NCI-H2081 (cell line): ENCODE results near the gene VPS33B.
A peak's percentile ranks its signal among the peaks of the same experiment; 100 is the strongest.

Experiments
- DNase-seq, 2 experiments: peaks; one replicate each; lab custom pipeline; 2025; lab: John Stamatoyannopoulos, UW

VPS33B gene

GRCh38 chr15:90979582-90979981 is 42.8 kb downstream of the VPS33B start:
- no peak for DNase-seq

DNA sequence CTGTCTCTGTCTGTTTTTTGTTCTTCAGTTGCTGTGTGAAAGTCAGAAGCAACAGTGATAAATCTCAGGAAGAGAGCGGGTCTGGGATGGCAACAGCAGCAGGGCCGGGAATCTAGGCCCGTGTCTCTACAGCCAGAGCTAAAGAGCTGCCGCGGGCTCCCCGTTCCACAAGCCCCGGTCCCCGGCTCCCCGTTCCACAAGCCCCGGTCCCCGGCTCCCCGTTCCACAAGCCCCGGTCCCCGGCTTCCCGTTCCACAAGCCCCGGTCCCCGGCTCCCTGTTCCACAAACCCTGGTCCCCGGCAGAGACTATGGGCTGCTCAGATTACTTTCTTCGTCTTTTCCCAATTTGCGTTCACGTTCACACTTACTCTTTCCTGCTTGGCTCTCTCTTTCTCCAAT is 48.2 kb downstream of the VPS33B start:
- no peak for DNase-seq

DNA sequence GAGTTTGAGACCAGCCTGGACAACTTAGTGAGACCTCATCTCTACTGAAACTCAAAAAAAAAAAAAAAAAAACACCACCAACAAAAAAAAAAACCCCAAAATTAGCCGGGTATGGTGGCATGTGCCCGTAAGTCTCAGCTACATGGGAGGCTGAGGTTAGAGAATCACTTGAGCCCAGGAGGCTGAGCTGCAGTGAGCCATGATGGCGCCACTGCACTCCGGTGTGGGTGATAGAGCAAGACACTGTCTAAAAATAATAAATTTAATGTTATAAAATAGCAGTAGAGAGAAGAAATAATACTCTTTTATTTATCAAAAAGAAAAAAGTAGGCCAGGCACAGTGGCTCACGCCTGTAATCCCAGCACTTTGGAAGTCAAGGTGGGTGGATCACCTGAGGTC is 50.3 kb downstream of the VPS33B start:
- no peak for DNase-seq

DNA sequence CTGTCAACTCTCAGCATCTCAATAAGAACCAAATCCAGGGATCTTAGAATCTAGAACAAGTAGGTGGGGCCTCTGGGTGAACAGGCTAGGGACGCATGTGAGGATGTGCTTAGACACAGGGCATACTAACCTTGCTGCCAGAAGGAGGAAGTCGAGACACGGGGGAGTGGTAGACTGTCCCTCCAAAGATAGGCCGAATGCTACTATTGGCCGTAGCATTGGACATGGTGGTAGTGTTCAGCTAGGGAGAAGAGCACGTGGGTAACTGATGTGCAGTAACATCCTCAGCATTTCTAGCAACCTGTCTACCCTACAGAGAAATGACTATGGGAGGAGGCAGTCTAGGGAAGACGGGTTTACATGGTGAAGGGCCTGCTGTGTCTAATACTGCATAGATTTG is 52.1 kb downstream of the VPS33B start:
- no peak for DNase-seq

DNA sequence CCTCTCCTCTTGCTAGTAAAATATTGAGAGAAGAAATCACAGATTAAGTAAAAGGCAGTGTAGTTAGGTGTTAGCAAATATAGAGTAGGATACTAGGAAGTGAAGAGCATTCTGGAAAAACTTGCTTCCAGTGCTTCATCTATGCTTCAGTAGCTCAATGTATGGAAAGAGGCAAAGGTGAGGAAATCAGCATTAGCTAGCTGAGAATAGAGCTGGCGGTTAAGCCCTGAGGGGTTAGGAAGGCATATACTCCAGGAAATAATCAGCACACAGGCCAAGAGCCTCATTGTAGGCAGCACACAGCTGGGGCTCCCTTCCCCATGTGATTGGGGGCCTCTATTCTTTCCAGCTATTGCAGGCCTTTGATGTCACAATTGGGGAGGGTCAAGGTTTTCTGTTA is 54.0 kb downstream of the VPS33B start:
- DNase-seq, result no peak

- DNase-seq, result no peak
Measured at GRCh38 chr15:90967206-90967605, 55.2 kb downstream of the VPS33B start.

DNA sequence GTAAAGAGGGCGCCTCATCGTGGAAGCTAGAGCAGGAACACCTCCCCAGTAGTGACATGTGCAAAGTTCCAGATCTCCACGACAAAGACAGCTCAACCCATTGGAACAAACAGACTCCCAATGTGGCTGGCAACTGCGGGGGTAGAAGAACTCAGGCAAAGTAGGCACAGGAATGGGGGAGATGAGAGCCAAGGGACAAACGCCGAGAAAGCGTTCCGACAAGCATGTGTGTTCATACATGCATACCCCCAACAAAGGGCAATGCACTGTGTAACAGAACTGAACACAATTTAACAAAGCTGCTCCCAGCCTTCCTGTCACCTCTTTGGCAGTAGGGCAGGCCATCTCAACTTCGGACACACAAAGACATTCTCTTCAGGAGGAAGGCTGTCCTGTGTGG is 56.1 kb downstream of the VPS33B start:
- DNase-seq, result no peak

GRCh38 chr15:90962021-90962420 is 60.4 kb downstream of the VPS33B start:
- no peak for DNase-seq

GRCh38 chr15:90960298-90961091 is 61.9 kb downstream of the VPS33B start:
- DNase-seq, result no peak

- DNase-seq, result no peak
Measured at GRCh38 chr15:90959894-90960293, 62.5 kb downstream of the VPS33B start.

DNA sequence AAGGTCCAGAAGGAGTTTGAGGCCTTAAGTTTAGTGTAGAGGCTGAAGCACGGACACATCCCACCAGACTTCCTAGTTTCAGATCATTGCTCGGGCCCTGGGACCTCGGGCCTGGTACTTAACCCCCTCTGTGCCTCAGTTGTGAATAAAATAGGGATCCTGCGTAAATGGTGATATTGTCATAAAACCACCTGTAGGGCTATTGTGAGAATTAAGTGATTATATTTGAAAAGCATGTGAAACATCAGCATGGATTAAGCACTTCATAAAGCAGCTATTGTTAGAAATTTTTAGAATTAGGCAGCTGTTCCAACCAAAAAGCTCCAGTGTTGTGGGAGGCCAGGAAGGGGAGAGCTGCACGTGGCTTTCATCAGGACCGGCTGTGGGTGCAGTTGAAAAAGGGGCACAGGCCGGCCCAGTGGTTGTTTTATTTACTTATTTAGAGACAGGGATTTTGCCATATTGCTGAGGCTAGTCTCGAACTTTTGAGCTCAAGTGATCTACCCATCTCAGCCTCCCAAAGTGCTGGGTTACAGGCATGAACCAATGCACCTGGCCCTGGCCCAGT is 63.3 kb downstream of the VPS33B start:
- no peak for DNase-seq

DNA sequence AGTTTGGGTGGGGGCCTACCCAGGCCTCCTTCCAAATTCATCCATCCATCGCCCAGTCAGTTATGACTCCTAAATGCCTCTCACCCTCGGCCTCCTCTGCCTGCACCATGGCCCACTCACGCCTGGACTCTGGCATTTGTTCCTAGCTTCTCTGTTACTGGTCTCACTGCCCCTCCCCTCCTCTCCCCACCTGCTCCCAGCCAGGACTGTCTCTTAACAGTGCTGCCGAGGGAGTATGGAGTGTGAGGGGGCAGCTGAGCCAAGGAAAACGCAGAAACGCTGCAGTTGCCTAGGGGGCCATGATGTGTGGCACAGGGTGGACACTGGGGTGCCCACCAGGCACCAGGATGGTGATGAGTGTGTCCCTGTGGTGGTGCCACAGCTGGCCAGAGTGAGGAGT is 64.6 kb downstream of the VPS33B start:
- DNase-seq, result peak in 1 of 2 experiments; percentile 16

- DNase-seq, result peak in 1 of 2 experiments; percentile 30
Measured at GRCh38 chr15:90957031-90957790, 65.2 kb downstream of the VPS33B start.

- DNase-seq, result peak; percentile 75 to 78
Measured at GRCh38 chr15:90956274-90957030, 65.9 kb downstream of the VPS33B start.

- DNase-seq, result peak; percentile 70 to 86
Measured at GRCh38 chr15:90955624-90956273, 66.6 kb downstream of the VPS33B start.

DNA sequence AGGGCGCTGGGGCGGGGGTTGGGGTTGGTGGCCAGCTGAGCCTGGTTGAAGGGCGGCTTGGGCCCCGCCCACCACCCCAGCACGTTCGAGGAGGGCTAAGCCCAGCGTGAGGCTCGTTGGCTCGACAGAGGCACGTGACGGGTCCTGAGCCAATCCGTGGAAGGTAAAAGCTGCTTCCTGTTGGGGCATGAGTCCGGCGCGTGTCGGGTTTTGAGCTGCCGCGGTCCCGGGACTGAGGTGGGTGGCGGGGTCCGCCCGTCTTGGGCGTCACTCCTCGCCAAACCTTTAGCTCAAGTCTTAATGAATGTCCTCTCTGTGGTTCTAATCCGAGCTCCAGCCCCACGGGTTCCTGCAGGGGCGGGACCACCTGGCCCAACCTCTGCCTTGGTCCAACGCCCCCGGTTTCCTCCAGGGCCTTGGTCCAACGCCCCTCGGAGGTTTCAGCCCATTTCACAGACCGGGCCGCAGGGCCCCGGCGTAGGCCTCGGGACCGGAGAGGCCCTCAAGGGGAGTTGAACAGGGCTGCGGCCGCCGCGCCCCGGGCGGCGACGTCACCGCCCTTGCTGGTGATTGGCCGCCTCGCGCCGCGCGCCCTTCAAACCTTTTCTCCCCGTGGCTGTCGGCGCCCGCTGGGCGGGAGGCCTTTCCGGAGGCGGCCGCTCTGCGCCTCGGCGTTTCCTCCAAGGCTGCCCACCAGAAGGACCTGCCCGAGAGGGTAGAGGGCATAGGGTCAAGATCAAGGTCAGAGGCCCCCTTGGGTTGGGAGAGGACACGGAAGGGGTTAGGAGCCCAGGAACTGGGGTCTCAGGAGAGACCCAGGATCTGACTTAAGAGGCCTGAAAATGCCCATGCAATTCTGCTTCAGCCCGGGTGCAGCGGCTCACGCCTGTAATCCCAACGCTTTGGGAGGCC is 67.4 kb downstream of the VPS33B start, which contains the start of gene RCCD1:
Gene RCCD1 (plus strand): TSS at position 173 of the 912 bp plus-strand sequence. CDS start 1,851 bp downstream, outside the sequence.
- peak; percentile 93 to 95 for DNase-seq

DNA sequence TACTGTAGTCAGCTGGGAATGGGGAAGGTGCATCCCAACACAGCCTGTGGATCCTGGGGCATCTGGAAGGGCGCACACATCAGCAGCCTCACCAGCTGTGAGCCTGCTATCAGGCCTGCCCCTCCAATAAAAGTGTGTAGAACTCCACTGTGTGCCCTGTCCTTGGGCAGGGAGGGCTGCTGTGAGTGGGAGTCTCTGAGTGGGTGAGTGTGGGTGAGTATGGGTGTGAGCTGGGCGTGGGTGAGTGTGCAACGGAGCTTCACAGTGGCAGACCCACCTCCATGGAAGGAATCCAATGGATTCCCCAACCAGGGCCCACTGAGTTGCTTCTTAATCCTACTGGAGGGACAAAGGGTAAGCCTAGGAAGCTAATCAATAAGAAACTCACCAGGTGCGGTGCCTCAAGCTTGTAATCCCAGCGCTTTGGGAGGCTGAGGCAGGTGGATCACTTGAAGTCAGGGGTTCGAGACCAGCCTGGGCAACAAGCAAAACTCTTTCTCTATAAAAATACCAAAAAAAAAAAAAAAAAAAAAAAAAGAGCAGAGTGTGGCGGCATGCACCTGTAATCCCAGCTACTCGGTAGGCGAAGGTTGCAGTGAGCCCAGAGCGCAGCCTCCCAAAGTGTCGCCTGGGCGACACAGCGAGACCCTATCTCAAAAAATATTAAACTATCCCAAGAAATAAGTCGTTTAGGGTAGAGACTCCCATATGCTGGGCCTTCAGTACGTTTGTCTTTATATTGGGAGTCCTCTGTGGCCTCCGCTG is 68.3 kb downstream of the VPS33B start:
- DNase-seq, result no peak

DNA sequence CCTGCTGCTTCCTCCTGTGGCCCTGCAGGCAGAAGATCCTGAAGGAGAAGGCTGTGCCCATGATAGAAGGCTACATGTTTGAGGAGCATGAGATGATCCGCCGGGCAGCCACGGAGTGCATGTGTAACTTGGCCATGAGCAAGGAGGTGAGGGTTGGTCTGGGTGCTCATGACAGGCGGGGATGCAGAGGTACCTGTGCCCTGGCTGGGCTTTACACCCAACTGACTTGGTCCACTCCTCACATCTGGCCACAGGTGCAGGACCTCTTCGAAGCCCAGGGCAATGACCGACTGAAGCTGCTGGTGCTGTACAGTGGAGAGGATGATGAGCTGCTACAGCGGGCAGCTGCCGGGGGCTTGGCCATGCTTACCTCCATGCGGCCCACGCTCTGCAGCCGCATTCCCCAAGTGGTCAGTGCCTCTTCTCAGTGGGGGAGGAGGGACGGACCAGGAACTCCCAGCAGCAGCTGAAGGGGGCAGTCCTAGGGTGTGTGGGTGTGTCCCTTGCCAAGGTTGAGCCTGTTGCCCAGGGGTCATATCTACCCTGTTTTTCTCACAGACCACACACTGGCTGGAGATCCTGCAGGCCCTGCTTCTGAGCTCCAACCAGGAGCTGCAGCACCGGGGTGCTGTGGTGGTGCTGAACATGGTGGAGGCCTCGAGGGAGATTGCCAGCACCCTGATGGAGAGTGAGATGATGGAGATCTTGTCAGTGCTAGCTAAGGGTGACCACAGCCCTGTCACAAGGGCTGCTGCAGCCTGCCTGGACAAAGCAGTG is 69.3 kb downstream of the VPS33B start:
- DNase-seq, result no peak

DNA sequence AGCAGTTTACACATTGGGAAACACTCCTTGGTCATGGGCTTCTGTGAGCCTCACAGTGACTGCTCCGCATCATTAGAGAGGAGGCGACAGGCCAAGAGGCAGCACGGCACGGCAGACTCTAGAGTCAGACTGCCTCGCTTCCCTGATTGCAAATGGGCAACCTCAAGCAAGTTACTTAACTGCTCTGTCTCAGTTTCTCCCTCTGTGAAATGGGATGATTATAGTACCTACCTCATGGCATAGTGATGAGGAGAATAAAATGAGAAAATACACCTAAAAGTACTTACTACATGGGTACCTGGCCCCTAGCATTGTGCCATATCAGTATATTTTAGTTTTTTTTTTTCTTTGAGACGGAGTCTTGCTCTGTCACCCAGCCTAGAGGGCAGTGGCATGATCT is 71.7 kb downstream of the VPS33B start:
- no peak for DNase-seq
